Adipocyte (in vitro differentiated cells): ENCODE measurements around the gene CALHM3.

ENCODE experiments used
- DNase-seq: peaks from one replicate; pipeline ENCODE4 v3.0.0-alpha.2; 2015; ENCODE audit warnings: low read depth
- H3K27me3 ChIP-seq: replicated peaks from 2 replicates; pipeline ENCODE4 v1.7.0; 2013; ENCODE audit warnings: mild to moderate bottlenecking, low read length, moderate library complexity; ENCODE audit not compliant: control insufficient read depth, insufficient read depth
- H3K36me3 ChIP-seq: 2 replicates; pipeline ENCODE4 v1.7.0; 2013; ENCODE audit warnings: low read length, mild to moderate bottlenecking, moderate library complexity; ENCODE audit not compliant: control insufficient read depth, insufficient read depth, severe bottlenecking
- H3K4me1 ChIP-seq: 2 replicates; pipeline ENCODE4 v1.7.0; 2013; ENCODE audit warnings: mild to moderate bottlenecking, low read length, moderate library complexity; ENCODE audit not compliant: control insufficient read depth, insufficient read depth
- H3K4me3 ChIP-seq: 2 replicates; pipeline ENCODE4 v1.7.0; 2013; ENCODE audit warnings: mild to moderate bottlenecking, low read length, moderate library complexity
- H3K9ac ChIP-seq: 2 replicates; pipeline ENCODE4 v1.7.0; 2013; ENCODE audit warnings: mild to moderate bottlenecking, low read length, moderate library complexity
- H3K9me3 ChIP-seq: 2 replicates; pipeline ENCODE4 v1.7.0; 2013; ENCODE audit warnings: mild to moderate bottlenecking, low read length, moderate library complexity; ENCODE audit not compliant: control insufficient read depth

The CALHM3 gene

GRCh38 chr10:103499881-103500280 lies 20.8 kb upstream of the CALHM3 start:
- H3K27me3 ChIP-seq = peaks cover 70% of the 10 kb centered on the region
- DNase-seq = no peak
- no peaks in the 10 kb centered on the region for H3K4me1 ChIP-seq
- H3K36me3 ChIP-seq = no peaks in the 10 kb centered on the region
- H3K4me3 ChIP-seq = no peak overlapping the region
- no peaks in the 10 kb centered on the region for H3K9me3 ChIP-seq
- H3K9ac ChIP-seq = no peak overlapping the region

- Histone ChIP-seq H3K9ac (no peak overlapping the region), H3K27me3 (peaks cover 77% of the 10 kb centered on the region), H3K9me3 (no peaks in the 10 kb centered on the region), H3K4me3 (no peak overlapping the region), H3K36me3 (no peaks in the 10 kb centered on the region), H3K4me1 (no peaks in the 10 kb centered on the region)
- DNase-seq = no peak
Observed at GRCh38 chr10:103498936-103499638, 20.0 kb upstream of the CALHM3 start.

GRCh38 chr10:103497161-103497915 lies 18.3 kb upstream of the CALHM3 start:
- no peaks in the 10 kb centered on the region for H3K36me3 ChIP-seq
- H3K27me3 ChIP-seq = peaks cover 65% of the 10 kb centered on the region
- no peak overlapping the region for H3K4me3 ChIP-seq
- DNase-seq = no peak
- H3K9ac ChIP-seq = no peak overlapping the region
- no peaks in the 10 kb centered on the region for H3K9me3 ChIP-seq
- peaks cover 6% of the 10 kb centered on the region for H3K4me1 ChIP-seq

DNA sequence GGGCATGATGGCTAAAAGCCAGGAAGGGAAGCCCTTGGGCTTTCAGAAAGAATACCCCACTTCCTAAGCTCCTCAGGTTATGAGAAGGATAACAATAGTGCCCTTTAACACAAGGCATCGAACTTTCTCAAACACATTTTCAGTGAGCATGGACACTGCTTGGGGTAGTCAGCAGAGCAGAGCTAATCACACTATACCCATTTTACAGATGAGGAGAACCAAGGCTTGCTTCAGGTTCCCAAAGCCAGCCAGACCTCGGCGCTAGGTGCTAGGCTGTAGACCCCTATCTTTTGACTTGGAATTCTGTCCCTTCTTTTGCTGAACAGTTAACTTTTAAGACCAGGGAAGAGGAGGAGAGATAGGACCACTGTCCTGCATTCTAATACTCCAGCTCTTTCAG lies 16.3 kb upstream of the CALHM3 start:
- peaks cover 56% of the 10 kb centered on the region for H3K27me3 ChIP-seq
- no peak overlapping the region for H3K4me3 ChIP-seq
- H3K36me3 ChIP-seq = no peaks in the 10 kb centered on the region
- no peak overlapping the region for H3K9ac ChIP-seq
- DNase-seq = no peak
- no peaks in the 10 kb centered on the region for H3K9me3 ChIP-seq
- peaks cover 11% of the 10 kb centered on the region for H3K4me1 ChIP-seq

- Histone ChIP-seq H3K36me3 (no peaks in the 10 kb centered on the region), H3K9me3 (no peaks in the 10 kb centered on the region), H3K9ac (no peak overlapping the region), H3K4me3 (peak overlapping the region; percentile 68), H3K27me3 (peaks cover 44% of the 10 kb centered on the region), H3K4me1 (peaks cover 11% of the 10 kb centered on the region)
- DNase-seq = peak; percentile 36
Observed at GRCh38 chr10:103493916-103494877, 15.2 kb upstream of the CALHM3 start.

- H3K4me3 ChIP-seq = peak within 1 kb of the TSS; percentile 68
- H3K36me3 ChIP-seq = no peaks in the 10 kb centered on the region
- H3K4me1 ChIP-seq = peaks cover 11% of the 10 kb centered on the region
- DNase-seq = peak; percentile 61
- peaks cover 37% of the 10 kb centered on the region for H3K27me3 ChIP-seq
- H3K9me3 ChIP-seq = no peaks in the 10 kb centered on the region
- no peak within 1 kb of the TSS for H3K9ac ChIP-seq
Observed at GRCh38 chr10:103493362-103493915, 14.4 kb upstream of the CALHM3 start, which contains the start of gene NEURL1. Gene NEURL1, plus strand, starts transcription at chr10:103493705. Its CDS starts 683 bp downstream, at chr10:103494388.

DNA sequence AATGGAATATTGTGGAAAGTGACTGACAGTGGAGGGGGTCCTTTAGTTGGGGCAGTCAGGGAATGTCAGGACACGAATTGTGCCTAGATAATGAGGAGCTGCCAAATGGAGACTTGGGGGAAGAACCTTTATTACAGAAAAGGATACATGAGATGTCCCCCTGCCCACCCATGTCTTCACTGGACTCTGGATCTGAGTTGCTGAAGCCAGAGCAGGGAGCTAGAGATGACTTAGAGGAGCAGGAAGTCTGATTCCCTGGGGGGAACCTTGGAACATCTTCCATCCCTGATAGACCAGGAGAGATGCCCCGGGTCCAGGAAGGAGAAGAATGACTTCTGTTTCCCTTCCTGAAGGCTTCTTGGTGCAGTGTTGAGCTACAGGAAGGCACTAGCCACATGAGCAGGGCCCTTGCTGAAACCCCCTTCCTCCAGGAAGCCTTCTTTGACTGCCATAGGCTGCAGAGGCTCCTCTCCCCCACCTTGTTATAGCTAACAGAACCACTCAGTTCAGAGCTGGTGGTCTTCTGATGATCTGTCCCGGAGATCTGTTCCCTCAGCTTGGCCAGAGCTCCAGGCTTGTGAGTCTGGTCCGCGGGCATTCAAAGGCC lies 13.7 kb upstream of the CALHM3 start:
- Histone ChIP-seq H3K9me3 (no peaks in the 10 kb centered on the region), H3K36me3 (no peaks in the 10 kb centered on the region), H3K27me3 (peaks cover 35% of the 10 kb centered on the region), H3K4me3 (no peak overlapping the region), H3K9ac (no peak overlapping the region), H3K4me1 (peaks cover 11% of the 10 kb centered on the region)
- no peak for DNase-seq

DNA sequence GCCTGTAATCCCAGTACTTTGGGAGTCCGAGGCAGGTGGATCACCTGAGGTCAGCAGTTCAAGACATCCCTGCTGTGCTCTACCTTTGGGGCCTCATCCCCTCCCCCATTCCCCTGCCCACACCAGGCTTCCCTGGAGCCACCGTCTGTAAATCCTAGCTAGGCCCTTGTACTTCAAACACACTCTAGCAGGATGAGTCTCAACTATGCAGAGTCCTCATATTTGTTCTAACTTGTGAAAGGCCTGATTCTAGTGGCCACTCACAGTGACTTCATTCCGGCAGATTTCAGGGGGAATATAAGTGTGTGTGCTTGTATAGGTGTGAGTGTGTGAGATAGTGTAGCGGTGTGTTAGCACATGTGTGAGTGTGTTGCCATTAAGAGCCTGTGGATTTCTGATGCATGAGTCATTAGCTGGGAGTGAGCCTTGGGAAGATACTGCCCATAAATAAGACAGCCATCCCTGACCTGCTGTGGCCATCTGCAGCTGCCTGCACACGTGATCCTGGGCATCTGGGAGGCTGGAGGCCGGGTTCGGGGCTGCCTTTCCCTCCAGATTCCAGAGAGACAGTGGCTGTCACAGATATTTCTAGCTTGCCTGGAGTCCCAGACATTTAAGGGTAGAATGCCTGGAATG lies 12.8 kb upstream of the CALHM3 start:
- Histone ChIP-seq H3K27me3 (peaks cover 26% of the 10 kb centered on the region), H3K4me1 (peaks cover 11% of the 10 kb centered on the region), H3K9ac (no peak overlapping the region), H3K4me3 (no peak overlapping the region), H3K9me3 (no peaks in the 10 kb centered on the region), H3K36me3 (no peaks in the 10 kb centered on the region)
- peak; percentile 73 for DNase-seq

DNA sequence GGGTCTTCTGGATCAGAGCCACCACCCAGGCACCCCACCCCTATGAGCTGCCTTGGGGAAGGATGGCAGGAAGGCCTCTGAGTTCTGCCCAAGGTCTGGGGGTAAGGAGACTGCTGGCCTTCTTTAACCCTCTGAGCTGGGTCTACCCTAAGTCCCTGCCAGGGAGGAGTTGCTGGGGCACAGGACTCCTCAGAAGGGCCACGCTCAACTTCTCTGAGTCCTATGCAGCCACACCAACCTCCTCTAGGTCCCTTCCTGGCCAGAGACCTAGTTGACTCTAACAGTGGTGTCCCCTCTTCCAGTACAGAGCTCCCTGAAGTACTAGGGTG lies 11.9 kb upstream of the CALHM3 start:
- Histone ChIP-seq H3K4me1 (peaks cover 12% of the 10 kb centered on the region), H3K36me3 (no peaks in the 10 kb centered on the region), H3K27me3 (peaks cover 17% of the 10 kb centered on the region), H3K9me3 (no peaks in the 10 kb centered on the region), H3K9ac (no peak overlapping the region), H3K4me3 (no peak overlapping the region)
- no peak for DNase-seq

- Histone ChIP-seq H3K9me3 (no peaks in the 10 kb centered on the region), H3K27me3 (no peaks in the 10 kb centered on the region), H3K36me3 (no peaks in the 10 kb centered on the region), H3K4me1 (peaks cover 8% of the 10 kb centered on the region), H3K4me3 (no peak overlapping the region), H3K9ac (no peak overlapping the region)
- DNase-seq = no peak
Observed at GRCh38 chr10:103487410-103487708, 8.3 kb upstream of the CALHM3 start.
